Measurements from ENCODE around the gene PDGFA.

- TF ChIP-seq EZH2 (IDR thresholded peaks at IDR 0.05; ENCODE audit: borderline replicate concordance, low read depth, low read length, severe bottlenecking) (no peak), CTCF (IDR thresholded peaks at IDR 0.05; ENCODE audit: borderline replicate concordance, extremely low read depth, low read length, poor library complexity, severe bottlenecking) (no peak)
These were observed 37.4 kb upstream of the PDGFA start for GRCh38 chr7:556837-557557.
